ENCODE data around the gene ADIPOR2.

Gene ADIPOR2

DNA sequence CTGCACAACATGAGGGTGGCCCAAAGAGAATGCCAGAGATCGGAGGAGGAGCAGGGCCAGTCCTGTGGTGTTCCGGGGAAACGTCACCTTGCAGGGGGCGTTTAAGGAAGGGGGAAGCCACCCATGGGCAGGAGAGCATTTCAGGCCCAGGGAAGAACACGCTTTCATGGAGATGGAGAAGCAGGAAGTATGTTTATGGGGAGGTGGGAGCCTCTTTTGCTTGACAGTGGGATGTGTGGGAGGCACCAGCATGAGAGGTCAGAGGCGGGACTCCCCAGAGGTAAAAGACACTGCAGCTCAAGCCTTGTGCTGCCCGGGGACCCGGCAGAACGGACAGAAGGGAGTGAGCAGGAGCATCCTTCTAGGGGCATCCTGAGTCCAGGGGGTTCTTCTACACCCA is 128.2 kb downstream of the ADIPOR2 start:
- DNase-seq (ENCODE audit: low read depth) = no peak
- no peak overlapping the region for H3K4me3 ChIP-seq (replicated peaks; ENCODE audit: low read depth, low read length)
- no peak for TF ChIP-seq CTCF (IDR thresholded peaks at IDR 0.05; ENCODE audit: low read length, missing control alignments)

DNA sequence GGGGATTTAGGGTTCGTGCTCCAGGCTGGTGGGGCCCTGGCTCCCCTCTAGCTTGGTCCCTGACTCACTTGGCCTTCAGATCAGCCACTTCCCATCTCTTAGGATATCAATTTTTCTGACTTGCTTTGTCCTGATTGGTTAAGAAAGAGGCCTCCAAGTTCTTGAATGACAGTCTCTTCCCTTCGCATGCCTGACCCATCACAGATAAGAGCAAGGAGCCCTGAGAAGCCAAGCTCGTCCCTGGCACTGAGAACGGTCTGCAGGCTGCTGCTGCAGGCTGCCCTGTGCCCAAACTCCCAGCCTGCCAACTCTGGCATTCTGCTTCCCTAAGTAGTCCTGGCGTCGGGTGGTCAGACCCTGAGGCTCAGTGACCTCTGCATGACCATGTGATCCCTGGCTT is 128.7 kb downstream of the ADIPOR2 start:
- no peak for TF ChIP-seq CTCF (IDR thresholded peaks at IDR 0.05; ENCODE audit: low read length, missing control alignments)
- no peak overlapping the region for H3K4me3 ChIP-seq (replicated peaks; ENCODE audit: low read depth, low read length)
- no peak for DNase-seq (ENCODE audit: low read depth)

DNA sequence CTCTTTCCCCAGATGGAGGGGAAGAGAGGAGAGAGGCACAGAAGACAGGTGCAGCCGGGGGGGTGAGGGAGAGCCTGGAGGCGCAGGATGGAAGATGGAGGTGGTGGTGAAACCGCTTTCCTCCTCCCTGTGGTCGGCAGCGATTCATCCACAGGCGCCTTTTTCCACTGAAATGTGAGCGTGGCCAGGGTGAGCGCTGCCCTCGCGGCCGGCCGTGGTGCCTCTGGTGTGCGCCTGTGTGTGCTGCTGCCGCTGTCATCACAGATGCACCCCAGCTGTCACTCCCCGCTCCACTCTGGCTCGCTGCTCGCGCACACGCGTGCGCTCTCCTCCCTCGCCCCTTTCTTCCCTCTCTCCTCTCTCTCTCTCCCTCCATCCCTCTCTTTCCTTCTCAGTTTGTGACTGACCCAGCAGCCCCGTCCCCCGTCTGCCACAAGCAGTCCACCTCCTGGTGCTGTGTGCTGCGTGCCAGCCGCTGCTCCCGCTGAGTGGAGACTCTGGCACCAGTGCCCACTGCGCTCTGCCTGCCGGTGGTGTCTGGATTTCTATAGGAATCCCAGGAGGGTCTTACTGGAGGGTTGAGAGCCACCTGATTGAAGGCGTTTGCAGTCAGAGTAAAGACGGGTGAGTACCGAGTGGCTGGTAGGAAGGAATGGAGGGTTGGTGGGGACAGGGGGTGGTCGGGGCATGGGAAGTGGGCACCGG is 129.5 kb downstream of the ADIPOR2 start, which contains the start of gene LRTM2:
Gene LRTM2, plus strand, starts transcription at position 375 of the 705 bp plus-strand sequence. CDS start 7,584 bp downstream, outside the sequence.
- no peak for TF ChIP-seq CTCF (IDR thresholded peaks at IDR 0.05; ENCODE audit: low read length, missing control alignments)
- H3K4me3 ChIP-seq (replicated peaks; ENCODE audit: low read depth, low read length) = no peak within 1 kb of the TSS
- DNase-seq (ENCODE audit: low read depth) = no peak

- no peak overlapping the region for H3K4me3 ChIP-seq (replicated peaks; ENCODE audit: low read depth, low read length)
- DNase-seq (ENCODE audit: low read depth) = no peak
Measured at GRCh38 chr12:1820896-1821291, 130.0 kb downstream of the ADIPOR2 start.

DNA sequence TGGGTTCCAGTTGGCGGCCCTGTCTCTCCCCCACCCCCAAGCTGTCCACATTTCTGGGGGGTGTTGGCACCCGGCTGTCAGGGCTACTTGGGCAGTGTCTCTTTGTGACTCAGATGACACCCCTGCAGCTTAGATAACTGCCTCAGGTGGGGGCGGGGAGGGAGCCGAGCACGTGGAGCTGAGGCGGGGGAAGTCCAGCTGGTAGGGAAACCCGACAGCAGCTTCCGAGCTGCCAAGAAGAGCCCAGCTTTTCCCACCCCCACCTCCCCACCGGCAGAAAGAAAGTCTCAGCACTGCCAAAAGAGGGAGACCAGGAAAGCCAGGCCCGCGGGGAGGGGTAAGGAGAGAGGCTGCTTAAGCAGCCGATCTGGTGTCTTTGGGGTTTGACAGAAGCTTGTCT is 130.9 kb downstream of the ADIPOR2 start:
- DNase-seq (ENCODE audit: low read depth) = no peak
- H3K4me3 ChIP-seq (replicated peaks; ENCODE audit: low read depth, low read length) = no peak overlapping the region
- no peak for TF ChIP-seq CTCF (IDR thresholded peaks at IDR 0.05; ENCODE audit: low read length, missing control alignments)

More at GRCh38 chr12:1820896-1821291, 130.0 kb downstream of the ADIPOR2 start:
- TF ChIP-seq CTCF (IDR thresholded peaks at IDR 0.05; ENCODE audit: low read length, missing control alignments) = no peak

- no peak for TF ChIP-seq CTCF (IDR thresholded peaks at IDR 0.05; ENCODE audit: low read length, missing control alignments)
- no peak overlapping the region for H3K4me3 ChIP-seq (replicated peaks; ENCODE audit: low read depth, low read length)
- no peak for DNase-seq (ENCODE audit: low read depth)
Measured at GRCh38 chr12:1822699-1823098, 131.8 kb downstream of the ADIPOR2 start.

DNA sequence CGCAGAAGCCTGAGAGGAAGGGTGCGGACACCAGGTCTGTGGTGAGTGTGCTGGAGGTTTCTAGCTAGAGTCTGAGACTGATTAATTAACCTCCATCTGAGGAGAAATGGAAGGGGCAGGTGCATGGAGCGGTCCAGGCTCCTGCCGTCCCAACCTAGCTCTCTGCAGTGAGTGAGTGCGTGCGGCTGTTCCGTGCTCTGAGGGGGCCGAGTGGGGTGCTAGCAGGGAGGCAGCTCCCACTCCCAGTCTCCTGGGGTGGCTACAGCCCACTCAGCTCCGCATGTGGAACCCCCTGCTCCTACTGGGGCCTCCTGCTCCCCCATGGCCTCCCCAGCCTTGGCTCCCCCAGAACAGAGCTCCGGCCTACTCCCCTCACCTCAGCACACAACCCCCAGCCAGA is 132.4 kb downstream of the ADIPOR2 start:
- TF ChIP-seq CTCF (IDR thresholded peaks at IDR 0.05; ENCODE audit: low read length, missing control alignments) = no peak
- no peak overlapping the region for H3K4me3 ChIP-seq (replicated peaks; ENCODE audit: low read depth, low read length)
- no peak for DNase-seq (ENCODE audit: low read depth)
